Measurements from ENCODE around the gene NOC4L.

DNA sequence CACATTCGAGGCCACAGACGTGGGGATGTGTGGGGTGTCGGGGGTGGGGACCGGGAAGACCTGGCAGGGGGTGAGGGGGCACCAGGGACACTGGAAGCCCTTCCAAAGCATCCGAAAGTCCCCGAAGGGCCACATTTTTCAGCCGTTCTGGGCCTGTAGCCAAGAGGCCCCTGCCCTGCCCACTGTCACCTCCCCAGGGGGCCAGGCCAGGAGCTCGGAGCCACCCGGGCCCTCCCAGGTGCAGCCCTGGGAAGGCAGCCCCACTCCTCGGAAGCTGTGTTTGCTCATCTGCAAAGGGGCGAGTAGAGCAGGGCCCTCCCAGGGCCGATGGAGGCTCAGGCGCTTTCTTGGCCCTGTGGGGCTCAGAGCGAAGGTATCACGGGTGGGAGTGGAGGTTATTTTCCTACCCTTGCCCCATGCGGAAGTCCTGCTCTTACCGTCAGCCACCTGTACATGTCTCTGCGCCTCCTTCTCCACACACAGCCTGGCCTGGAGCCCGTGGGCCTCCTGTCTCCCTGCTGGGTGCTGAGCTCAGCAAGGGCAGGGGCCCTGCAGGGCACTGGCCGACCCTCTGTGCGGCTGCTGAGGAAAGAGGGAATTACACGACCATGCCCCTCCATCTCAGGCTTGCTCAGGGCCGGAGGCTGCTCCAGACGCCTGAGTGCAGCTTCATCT lies 27.2 kb downstream of the NOC4L start:
- TF ChIP-seq, protein P1, sequence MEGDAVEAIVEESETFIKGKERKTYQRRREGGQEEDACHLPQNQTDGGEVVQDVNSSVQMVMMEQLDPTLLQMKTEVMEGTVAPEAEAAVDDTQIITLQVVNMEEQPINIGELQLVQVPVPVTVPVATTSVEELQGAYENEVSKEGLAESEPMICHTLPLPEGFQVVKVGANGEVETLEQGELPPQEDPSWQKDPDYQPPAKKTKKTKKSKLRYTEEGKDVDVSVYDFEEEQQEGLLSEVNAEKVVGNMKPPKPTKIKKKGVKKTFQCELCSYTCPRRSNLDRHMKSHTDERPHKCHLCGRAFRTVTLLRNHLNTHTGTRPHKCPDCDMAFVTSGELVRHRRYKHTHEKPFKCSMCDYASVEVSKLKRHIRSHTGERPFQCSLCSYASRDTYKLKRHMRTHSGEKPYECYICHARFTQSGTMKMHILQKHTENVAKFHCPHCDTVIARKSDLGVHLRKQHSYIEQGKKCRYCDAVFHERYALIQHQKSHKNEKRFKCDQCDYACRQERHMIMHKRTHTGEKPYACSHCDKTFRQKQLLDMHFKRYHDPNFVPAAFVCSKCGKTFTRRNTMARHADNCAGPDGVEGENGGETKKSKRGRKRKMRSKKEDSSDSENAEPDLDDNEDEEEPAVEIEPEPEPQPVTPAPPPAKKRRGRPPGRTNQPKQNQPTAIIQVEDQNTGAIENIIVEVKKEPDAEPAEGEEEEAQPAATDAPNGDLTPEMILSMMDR (conservative IDR thresholded peaks at IDR 0.05) = no peak
- no peak for TF ChIP-seq ZFX (IDR thresholded peaks at IDR 0.05)
